HG02884 (cell line): ENCODE results near the gene TMEM263.
A peak's percentile ranks its signal among the peaks of the same experiment; 100 is the strongest.

Source experiments
- ATAC-seq: cut with Tn5 transposase; IDR thresholded peaks from one replicate; pipeline ENCODE4 v1.9.1; 2021; ENCODE audit warnings: mild to moderate bottlenecking, moderate library complexity; ENCODE audit not compliant: unreplicated experiment

Gene TMEM263

GRCh38 chr12:106945261-106945851 is 10.4 kb upstream of the TMEM263 start:
- no peak for ATAC-seq

GRCh38 chr12:106947461-106947860 is 8.2 kb upstream of the TMEM263 start:
- ATAC-seq, result no peak

GRCh38 chr12:106950591-106950990 is 5.1 kb upstream of the TMEM263 start:
- no peak for ATAC-seq

- ATAC-seq, result no peak
These were observed 2.1 kb upstream of the TMEM263 start for GRCh38 chr12:106953352-106954250.

- peak; percentile 8 for ATAC-seq
These were observed 988 bp upstream of the TMEM263 start for GRCh38 chr12:106954462-106955376.

GRCh38 chr12:106956048-106956578 is 406 bp downstream of the TMEM263 start:
- peak; percentile 32 for ATAC-seq

- ATAC-seq, result no peak
These were observed 1.9 kb downstream of the TMEM263 start for GRCh38 chr12:106957583-106957982.

- no peak for ATAC-seq
These were observed 4.7 kb downstream of the TMEM263 start for GRCh38 chr12:106960443-106960842.

GRCh38 chr12:106962286-106962685 is 6.6 kb downstream of the TMEM263 start:
- no peak for ATAC-seq

GRCh38 chr12:106964526-106964925 is 8.8 kb downstream of the TMEM263 start:
- ATAC-seq, result no peak

GRCh38 chr12:106971065-106971464 is 15.4 kb downstream of the TMEM263 start:
- no peak for ATAC-seq

- no peak for ATAC-seq
These were observed 17.8 kb downstream of the TMEM263 start for GRCh38 chr12:106973545-106973944.

- no peak for ATAC-seq
These were observed 18.8 kb downstream of the TMEM263 start for GRCh38 chr12:106974511-106974910.

- ATAC-seq, result no peak
These were observed 19.4 kb downstream of the TMEM263 start for GRCh38 chr12:106975098-106975497.

- no peak for ATAC-seq
These were observed 20.4 kb downstream of the TMEM263 start for GRCh38 chr12:106975993-106976658.

- no peak for ATAC-seq
These were observed 21.0 kb downstream of the TMEM263 start for GRCh38 chr12:106976668-106977067.

GRCh38 chr12:106978035-106978800 is 22.5 kb downstream of the TMEM263 start:
- no peak for ATAC-seq

GRCh38 chr12:106980944-106981343 is 25.2 kb downstream of the TMEM263 start:
- ATAC-seq, result no peak

GRCh38 chr12:106981788-106982187 is 26.1 kb downstream of the TMEM263 start:
- no peak for ATAC-seq

- ATAC-seq, result no peak
These were observed 26.5 kb downstream of the TMEM263 start for GRCh38 chr12:106982229-106982628.
